NCI-H524 (cell line): ENCODE results near the gene SOX8.
"Not testable (repeated sequence)": the region's sequence is repeated elsewhere in the genome, so short reads cannot be mapped to it uniquely, and the experiment has no call there.

Experiments used
- DNase-seq, 2 experiments: peaks; one replicate each; lab custom pipeline; 2025; lab: John Stamatoyannopoulos, UW

The SOX8 gene

GRCh38 chr16:955766-956165 lies 25.8 kb upstream of the SOX8 start:
- DNase-seq, result not testable (repeated sequence)

- DNase-seq, result no peak
Measured at GRCh38 chr16:959232-960040, 22.1 kb upstream of the SOX8 start.

- DNase-seq, result no peak
Measured at GRCh38 chr16:962366-962765, 19.2 kb upstream of the SOX8 start.

GRCh38 chr16:962901-963814 lies 18.4 kb upstream of the SOX8 start:
- DNase-seq, result no peak

GRCh38 chr16:963913-964312 lies 17.7 kb upstream of the SOX8 start:
- DNase-seq, result no peak

- DNase-seq, result no peak
Measured at GRCh38 chr16:964356-965035, 17.1 kb upstream of the SOX8 start.

- no peak for DNase-seq
Measured at GRCh38 chr16:965036-965395, 16.6 kb upstream of the SOX8 start.

- DNase-seq, result no peak
Measured at GRCh38 chr16:965487-965886, 16.1 kb upstream of the SOX8 start.

- DNase-seq, result no peak
Measured at GRCh38 chr16:966035-966434, 15.5 kb upstream of the SOX8 start.

GRCh38 chr16:966505-966904 lies 15.1 kb upstream of the SOX8 start:
- no peak for DNase-seq

GRCh38 chr16:967077-967541 lies 14.5 kb upstream of the SOX8 start:
- DNase-seq, result no peak

GRCh38 chr16:967546-968295 lies 13.8 kb upstream of the SOX8 start:
- DNase-seq, result no peak

GRCh38 chr16:968620-969019 lies 12.9 kb upstream of the SOX8 start:
- no peak for DNase-seq

GRCh38 chr16:969508-970385 lies 11.8 kb upstream of the SOX8 start:
- no peak for DNase-seq

GRCh38 chr16:970386-970765 lies 11.2 kb upstream of the SOX8 start:
- no peak for DNase-seq

- peak; percentile 67 to 80 for DNase-seq
Measured at GRCh38 chr16:970766-971581, 10.6 kb upstream of the SOX8 start, which contains the start of gene LMF1. Gene LMF1, minus strand, starts transcription at chr16:970984. Its CDS starts 4 bp downstream, at chr16:970980.

GRCh38 chr16:971582-971905 lies 10.0 kb upstream of the SOX8 start:
- no peak for DNase-seq

- DNase-seq, result no peak
Measured at GRCh38 chr16:971981-972315, 9.6 kb upstream of the SOX8 start.

GRCh38 chr16:972316-973002 lies 9.1 kb upstream of the SOX8 start:
- no peak for DNase-seq
